H1 (cell line): ENCODE results near the gene LYRM4. TPM values are rescaled to one million over a fixed set of nuclear protein-coding genes. Genes with fewer than 3 reads are reported as not detected.

ENCODE experiments used
- CTCF ChIA-PET: fragments of 300-600 bp; sonication (Branson Sonifier 250); formaldehyde crosslinking; loops from one replicate; lab custom pipeline; 2021; ENCODE audit not compliant: partially characterized antibody; lab: Charles Lee
- POLR2A ChIA-PET: fragments of 300-600 bp; sonication (Branson Sonifier 250); formaldehyde crosslinking; loops from one replicate; lab custom pipeline; 2021; ENCODE audit warnings: inconsistent platforms; ENCODE audit not compliant: partially characterized antibody; lab: Charles Lee
- DNase-seq, 2 experiments: peaks; one replicate each; pipeline versions ENCODE4 v3.0.0 to v3.0.0-alpha.2; 2010 to 2022; ENCODE audit warnings: low spot score in 2 of 2, low read depth in 1 of 2, mixed read lengths in 1 of 2
- FAIRE-seq: peaks from 2 replicates; lab custom pipeline; 2011; peaks lifted over from hg19 to GRCh38; lab: Jason Lieb, UNC
- H2AFZ ChIP-seq: 2 replicates; pipeline ENCODE4 v1.8.1; 2012; ENCODE audit warnings: low read length, inconsistent platforms
- H2AK5ac ChIP-seq: 2 replicates; pipeline ENCODE4 v1.6.1; 2013; ENCODE audit warnings: low read depth, low read length
- H2BK120ac ChIP-seq: replicated peaks from 2 replicates; pipeline ENCODE3; 2013; ENCODE audit warnings: low read depth, low read length, inconsistent platforms
- H2BK12ac ChIP-seq: 2 replicates; pipeline ENCODE4 v1.6.1; 2013; ENCODE audit warnings: low read depth, low read length
- H2BK15ac ChIP-seq: 2 replicates; pipeline ENCODE4 v1.6.1; 2013; ENCODE audit warnings: low read length
- H2BK20ac ChIP-seq: 2 replicates; pipeline ENCODE4 v1.6.1; 2013; ENCODE audit warnings: low read length
- H2BK5ac ChIP-seq: 2 replicates; pipeline ENCODE4 v1.6.1; 2013; ENCODE audit warnings: low read depth, low read length
- H3K14ac ChIP-seq: 2 replicates; pipeline ENCODE4 v1.6.1; 2013; ENCODE audit warnings: inconsistent platforms; ENCODE audit not compliant: insufficient read length
- H3K18ac ChIP-seq: 2 replicates; pipeline ENCODE4 v1.6.1; 2013; ENCODE audit warnings: low read length; ENCODE audit errors: extremely low read depth
- H3K23ac ChIP-seq: 2 replicates; pipeline ENCODE4 v1.6.1; 2013; ENCODE audit warnings: inconsistent platforms; ENCODE audit not compliant: insufficient read length
- H3K23me2 ChIP-seq: 2 replicates; pipeline ENCODE4 v1.6.1; 2013; ENCODE audit warnings: low read depth, low read length
- H3K27ac ChIP-seq: 2 replicates; pipeline ENCODE4 v1.6.1; 2011; ENCODE audit warnings: low read depth, low read length, inconsistent platforms
- H3K27me3 ChIP-seq, 4 experiments: replicated peaks in 1 of 4; 1 replicate in 1 of 4; 2 replicates in 3 of 4; pipeline versions ENCODE4 v1.6.1 to v1.8.1; 2011 to 2013; ENCODE audit warnings: low read length in 3 of 4, mild to moderate bottlenecking in 3 of 4, inconsistent platforms in 2 of 4, mixed read lengths in 2 of 4, moderate library complexity in 1 of 4; ENCODE audit not compliant: control insufficient read depth in 3 of 4, insufficient read depth in 3 of 4; ENCODE audit errors: extremely low read depth in 1 of 4
- H3K36me3 ChIP-seq, 4 experiments: 2 replicates each; pipeline versions ENCODE4 v1.6.1 to v1.8.1; 2011 to 2013; ENCODE audit warnings: mild to moderate bottlenecking in 4 of 4, low read length in 3 of 4, moderate library complexity in 2 of 4, control low read depth in 1 of 4, inconsistent platforms in 1 of 4; ENCODE audit not compliant: insufficient read depth in 4 of 4, control insufficient read depth in 2 of 4
- H3K4ac ChIP-seq: replicated peaks from 2 replicates; pipeline ENCODE3; 2013; ENCODE audit warnings: low read length, low read depth, mixed read lengths, inconsistent platforms; ENCODE audit not compliant: insufficient read length
- H3K4me1 ChIP-seq, 4 experiments: replicated peaks in 1 of 4; 1 replicate in 1 of 4; 2 replicates in 3 of 4; pipeline versions ENCODE4 v1.6.1 to v1.8.1; 2011 to 2013; ENCODE audit warnings: low read length in 3 of 4, inconsistent platforms in 2 of 4, mixed read lengths in 1 of 4; ENCODE audit not compliant: insufficient read depth in 4 of 4, control insufficient read depth in 3 of 4
- H3K4me2 ChIP-seq, 2 experiments: 2 replicates each; pipeline versions ENCODE4 v1.6.1 to v1.8.1; 2011 to 2013; ENCODE audit warnings: low read depth in 2 of 2, low read length in 2 of 2, control low read depth in 1 of 2, inconsistent platforms in 1 of 2, mild to moderate bottlenecking in 1 of 2; ENCODE audit not compliant: insufficient read depth in 1 of 2
- H3K4me3 ChIP-seq, 4 experiments: fragments of 200-600, 300-600 bp in 1 of 4; sonication (generic), shearing (Covaris generic), sonication (Bioruptor Twin) in 1 of 4; 2 replicates each; pipeline versions ENCODE4 v1.5.1 to v1.8.1; 2011 to 2016; ENCODE audit warnings: low read length in 4 of 4, low read depth in 3 of 4, control low read depth in 2 of 4, inconsistent platforms in 2 of 4, mild to moderate bottlenecking in 2 of 4, mixed read lengths in 1 of 4, moderate library complexity in 1 of 4; ENCODE audit not compliant: insufficient read depth in 2 of 4; ENCODE audit errors: extremely low read depth in 1 of 4
- H3K56ac ChIP-seq: replicated peaks from 2 replicates; pipeline ENCODE3; 2013; ENCODE audit warnings: low read depth, mild to moderate bottlenecking, mixed read lengths, low read length, inconsistent platforms; ENCODE audit not compliant: insufficient read length
- H3K79me1 ChIP-seq: 2 replicates; pipeline ENCODE4 v1.6.1; 2013; ENCODE audit warnings: low read depth, low read length, control low read depth
- H3K79me2 ChIP-seq, 2 experiments: 2 replicates each; pipeline versions ENCODE4 v1.6.1 to v1.8.1; 2012 to 2013; ENCODE audit warnings: low read length in 2 of 2, mild to moderate bottlenecking in 2 of 2, inconsistent platforms in 1 of 2; ENCODE audit not compliant: insufficient read depth in 2 of 2, control insufficient read depth in 1 of 2
- H3K9ac ChIP-seq, 4 experiments: replicated peaks in 1 of 4; 1 replicate in 1 of 4; 2 replicates in 3 of 4; pipeline versions ENCODE4 v1.6.1 to v1.8.1; 2011 to 2013; ENCODE audit warnings: low read depth in 3 of 4, low read length in 3 of 4, control low read depth in 2 of 4, mild to moderate bottlenecking in 2 of 4, moderate library complexity in 2 of 4, inconsistent platforms in 1 of 4; ENCODE audit errors: extremely low read depth in 1 of 4
- H3K9me3 ChIP-seq, 2 experiments: 2 replicates each; pipeline versions ENCODE4 v1.6.1 to v1.8.1; 2012 to 2013; ENCODE audit warnings: mild to moderate bottlenecking in 2 of 2, moderate library complexity in 2 of 2, control low read depth in 1 of 2, inconsistent platforms in 1 of 2, low read depth in 1 of 2, low read length in 1 of 2, mixed read lengths in 1 of 2; ENCODE audit not compliant: insufficient read depth in 2 of 2
- H4K20me1 ChIP-seq, 2 experiments: replicated peaks in 1 of 2; 2 replicates each; pipeline versions ENCODE3 to v1.8.1; 2011 to 2013; ENCODE audit warnings: inconsistent platforms in 2 of 2, low read length in 2 of 2, mild to moderate bottlenecking in 1 of 2; ENCODE audit not compliant: insufficient read depth in 2 of 2, control insufficient read depth in 1 of 2
- H4K5ac ChIP-seq: 2 replicates; pipeline ENCODE4 v1.6.1; 2013; ENCODE audit warnings: low read length, low read depth, mixed read lengths, inconsistent platforms; ENCODE audit not compliant: insufficient read length
- H4K8ac ChIP-seq: 2 replicates; pipeline ENCODE4 v1.8.0; 2013; ENCODE audit warnings: mild to moderate bottlenecking, moderate library complexity, low read length, inconsistent platforms; ENCODE audit not compliant: insufficient read depth; ENCODE audit errors: extremely low read depth
- H4K91ac ChIP-seq: replicated peaks from 2 replicates; pipeline ENCODE3; 2013; ENCODE audit warnings: low read length, mixed read lengths, inconsistent platforms; ENCODE audit not compliant: insufficient read length
- CHD1 ChIP-seq: IDR thresholded peaks from 2 replicates; pipeline ENCODE4 v1.6.1; 2012; ENCODE audit warnings: low read depth, low read length, improper control_type of control experiment
- EP300 ChIP-seq, 2 experiments: IDR thresholded peaks; 1 replicate in 1 of 2; 2 replicates in 1 of 2; pipeline ENCODE4 v1.6.1; 2011 to 2012; ENCODE audit warnings: low read depth in 2 of 2, low read length in 2 of 2, mild to moderate bottlenecking in 2 of 2, borderline replicate concordance in 1 of 2, inconsistent platforms in 1 of 2, moderate library complexity in 1 of 2
- RNF2 ChIP-seq: fragments of 200-900, 300-1000 bp; sonication (generic); IDR thresholded peaks from 2 replicates; pipeline ENCODE4 v1.7.1; 2016; ENCODE audit warnings: borderline replicate concordance, low read depth, mild to moderate bottlenecking, antibody characterized with exemption, low read length; ENCODE audit not compliant: poor library complexity, severe bottlenecking; ENCODE audit errors: missing control alignments
- WGBS, 2 experiments: shearing (Covaris generic) in 1 of 2; methylation state at CpG; one replicate each; pipeline versions ENCODE4 v1.1.6 to v1.1.7; 2013 to 2015; ENCODE audit warnings: low lambda C conversion rate in 2 of 2, mixed read lengths in 2 of 2, inconsistent platforms in 1 of 2, low coverage in 1 of 2, missing lambda C conversion rate in 1 of 2; ENCODE audit not compliant: insufficient replicate concordance in 2 of 2, insufficient coverage in 1 of 2, insufficient read length in 1 of 2; ENCODE audit errors: extremely low coverage in 1 of 2, missing lambda C conversion rate in 1 of 2; 5-methylcytosine and 5-hydroxymethylcytosine counted together
- polyA plus RNA-seq, 7 experiments: library from polyadenylated mRNA; depleted of rRNA in 3 of 7; stranded (reverse) in 5 of 7; unstranded in 2 of 7; fragments of >200 nt in 5 of 7; fragments of 200-250 nt in 2 of 7; gene quantifications; 1 replicate in 5 of 7; 2 replicates in 1 of 7; 4 replicates in 1 of 7; pipeline versions ENCODE4 v1.2.1 to v1.2.3, GENCODE V29; 2011 to 2013; ENCODE audit warnings: missing spikeins in 2 of 7, mixed read lengths in 2 of 7
- total RNA-seq: library from RNA; stranded (reverse); fragmentation: NEBNext Ultra II Directional; extraction: Animal tissue kit (Norgen Biotek cat#: 25700); gene quantifications from 2 replicates; pipeline ENCODE4 v1.2.1, GENCODE V29; 2021

LYRM4 gene
- total and polyA plus RNA-seq, 2 of the 8 experiments (the other 6 are each of a cell fraction or from before 2014, with no cell fraction given) = 56.6 to 62.8 TPM

GRCh38 chr6:5124526-5124925 lies 136.2 kb downstream of the LYRM4 start:
- H2BK15ac ChIP-seq = no peak overlapping the region
- H3K18ac ChIP-seq = no peak overlapping the region
- ChIA-PET POLR2A (no interaction called here), CTCF (interaction anchor here (1.5 kb wide), 1 partner anchor 9 kb away, joined by 5 read pairs; no protein-coding TSS in a partner anchor)
- no peaks in the 10 kb centered on the region for H3K23me2 ChIP-seq
- H2BK5ac ChIP-seq = no peak overlapping the region
- no peak overlapping the region for H2BK120ac ChIP-seq
- FAIRE-seq (no peak), DNase-seq (no peak)
- H2BK20ac ChIP-seq = no peak overlapping the region
- H3K4ac ChIP-seq = no peak overlapping the region
- no peak overlapping the region for H3K56ac ChIP-seq
- no peak overlapping the region for H4K5ac ChIP-seq
- H4K91ac ChIP-seq = no peak overlapping the region
- no peak overlapping the region for H4K8ac ChIP-seq
- no peaks in the 10 kb centered on the region for H3K36me3 ChIP-seq
- no peak overlapping the region for H3K14ac ChIP-seq
- H4K20me1 ChIP-seq = peaks cover 2 to 10% of the 10 kb centered on the region in 2 experiments
- no peaks in the 10 kb centered on the region for H3K79me2 ChIP-seq
- no peak overlapping the region for H3K4me2 ChIP-seq
- no peaks in the 10 kb centered on the region for H3K27me3 ChIP-seq
- H2AFZ ChIP-seq = no peak overlapping the region
- H3K9ac ChIP-seq = no peak overlapping the region
- no peaks in the 10 kb centered on the region; a peak in 1 of 7 replicates for H3K4me1 ChIP-seq
- H3K9me3 ChIP-seq = no peaks in the 10 kb centered on the region
- no peak overlapping the region for H3K23ac ChIP-seq
- no peak overlapping the region for H3K27ac ChIP-seq
- TF ChIP-seq CHD1 = no peak
- no peak for TF ChIP-seq EP300 (IDR thresholded peaks at IDR 0.05; ENCODE audit: borderline replicate concordance in 1 of 2, low read depth in 2 of 2, low read length in 2 of 2)
- TF ChIP-seq RNF2 = no peak
- no peak overlapping the region for H2AK5ac ChIP-seq
- H2BK12ac ChIP-seq = no peak overlapping the region
- H3K4me3 ChIP-seq = no peak overlapping the region
- 93% methylated on average over 8 of the region's 8 CpGs; no CpG with 5 or more reads in 1 of the 2 experiments for WGBS, 2 experiments
- H3K79me1 ChIP-seq = no peaks in the 10 kb centered on the region; the same call in 1 of the 2 replicates
